ENCODE results near the gene AKR1C4. TPM values are rescaled to one million over a fixed set of nuclear protein-coding genes. Genes with fewer than 3 reads are reported as not detected.

AKR1C4 gene
- total and polyA plus RNA-seq, 2 donors (not counting 1 experiment from before 2014, with no cell fraction given) = not detected

GRCh38 chr10:5183923-5184322 is 12.7 kb upstream of the AKR1C4 start:
- H3K36me3 ChIP-seq (ENCODE audit: control insufficient read depth, insufficient read depth, low read length) = no peaks in the 10 kb centered on the region
- H3K9ac ChIP-seq (ENCODE audit: insufficient read depth, low read length) = no peak overlapping the region
- H2AFZ ChIP-seq (ENCODE audit: low read length) = no peak overlapping the region
- no peak overlapping the region for H3K27ac ChIP-seq (ENCODE audit: insufficient read depth, low read length)
- no peaks in the 10 kb centered on the region for H3K79me2 ChIP-seq (ENCODE audit: control insufficient read depth, insufficient read depth, low read length)
- no peaks in the 10 kb centered on the region for H3K27me3 ChIP-seq (ENCODE audit: control insufficient read depth, insufficient read depth, low read length)
- no peak overlapping the region for H3K4me3 ChIP-seq (replicated peaks in 1 of 4; ENCODE audit: control extremely low read depth in 1 of 4, insufficient read depth in 1 of 4, low read depth in 3 of 4, low read length in 4 of 4)
- no peak for DNase-seq (ENCODE audit: low read depth in 2 of 2)
- no peak overlapping the region for H3K4me2 ChIP-seq (ENCODE audit: extremely low read depth, insufficient read depth, low read length)
- no peaks in the 10 kb centered on the region for H3K9me3 ChIP-seq (ENCODE audit: control insufficient read depth, insufficient read depth, low read depth, low read length)
- no peaks in the 10 kb centered on the region for H4K20me1 ChIP-seq (ENCODE audit: control insufficient read depth, extremely low read depth, insufficient read depth, low read length)
- H3K4me1 ChIP-seq (ENCODE audit: control insufficient read depth, extremely low read depth, insufficient read depth, low read length) = no peaks in the 10 kb centered on the region
- TF ChIP-seq EZH2 (IDR thresholded peaks at IDR 0.05; ENCODE audit: low read length, missing control alignments) = no peak

GRCh38 chr10:5184987-5185775 is 11.5 kb upstream of the AKR1C4 start, which contains the start of gene AKR1C8:
AKR1C8 (minus strand) TSS chr10:5185150; CDS start chr10:5185104, 46 bp downstream.
- no peak within 1 kb of the TSS for H3K4me3 ChIP-seq (replicated peaks in 1 of 4; ENCODE audit: control extremely low read depth in 1 of 4, insufficient read depth in 1 of 4, low read depth in 3 of 4, low read length in 4 of 4)
- DNase-seq (ENCODE audit: low read depth in 2 of 2) = no peak

GRCh38 chr10:5187867-5188266 is 8.8 kb upstream of the AKR1C4 start:
- H3K27me3 ChIP-seq (ENCODE audit: control insufficient read depth, insufficient read depth, low read length) = no peaks in the 10 kb centered on the region
- H3K79me2 ChIP-seq (ENCODE audit: control insufficient read depth, insufficient read depth, low read length) = no peaks in the 10 kb centered on the region
- H3K9me3 ChIP-seq (ENCODE audit: control insufficient read depth, insufficient read depth, low read depth, low read length) = no peaks in the 10 kb centered on the region
- TF ChIP-seq EZH2 (IDR thresholded peaks at IDR 0.05; ENCODE audit: low read length, missing control alignments) = no peak
- no peak for TF ChIP-seq CTCF (conservative IDR thresholded peaks at IDR 0.05 in 1 of 2, IDR thresholded peaks at IDR 0.05 in 1 of 2; ENCODE audit: low read depth in 1 of 2, low read length in 2 of 2)
- no peak overlapping the region for H3K4me3 ChIP-seq (replicated peaks in 1 of 4; ENCODE audit: control extremely low read depth in 1 of 4, insufficient read depth in 1 of 4, low read depth in 3 of 4, low read length in 4 of 4)
- no peaks in the 10 kb centered on the region for H3K4me1 ChIP-seq (ENCODE audit: control insufficient read depth, extremely low read depth, insufficient read depth, low read length)
- no peak overlapping the region for H3K4me2 ChIP-seq (ENCODE audit: extremely low read depth, insufficient read depth, low read length)
- H3K9ac ChIP-seq (ENCODE audit: insufficient read depth, low read length) = no peak overlapping the region
- DNase-seq (ENCODE audit: low read depth in 2 of 2) = peak in 1 of 2 donors; percentile 0
- H4K20me1 ChIP-seq (ENCODE audit: control insufficient read depth, extremely low read depth, insufficient read depth, low read length) = no peaks in the 10 kb centered on the region
- no peaks in the 10 kb centered on the region for H3K36me3 ChIP-seq (ENCODE audit: control insufficient read depth, insufficient read depth, low read length)
- no peak overlapping the region for H2AFZ ChIP-seq (ENCODE audit: low read length)
- H3K27ac ChIP-seq (ENCODE audit: insufficient read depth, low read length) = no peak overlapping the region

More at GRCh38 chr10:5184987-5185775, 11.5 kb upstream of the AKR1C4 start, which contains the start of gene AKR1C8:
- Histone ChIP-seq H3K4me2 (ENCODE audit: extremely low read depth, insufficient read depth, low read length) (no peak within 1 kb of the TSS), H3K79me2 (ENCODE audit: control insufficient read depth, insufficient read depth, low read length) (no peaks in the 10 kb centered on the region), H2AFZ (ENCODE audit: low read length) (no peak within 1 kb of the TSS), H4K20me1 (ENCODE audit: control insufficient read depth, extremely low read depth, insufficient read depth, low read length) (no peaks in the 10 kb centered on the region), H3K27ac (ENCODE audit: insufficient read depth, low read length) (no peak within 1 kb of the TSS), H3K4me1 (ENCODE audit: control insufficient read depth, extremely low read depth, insufficient read depth, low read length) (no peaks in the 10 kb centered on the region), H3K36me3 (ENCODE audit: control insufficient read depth, insufficient read depth, low read length) (no peaks in the 10 kb centered on the region), H3K9ac (ENCODE audit: insufficient read depth, low read length) (no peak within 1 kb of the TSS), H3K9me3 (ENCODE audit: control insufficient read depth, insufficient read depth, low read depth, low read length) (no peaks in the 10 kb centered on the region), H3K27me3 (ENCODE audit: control insufficient read depth, insufficient read depth, low read length) (no peaks in the 10 kb centered on the region)
- TF ChIP-seq CTCF (conservative IDR thresholded peaks at IDR 0.05 in 1 of 2, IDR thresholded peaks at IDR 0.05 in 1 of 2; ENCODE audit: low read depth in 1 of 2, low read length in 2 of 2) = no peak
- TF ChIP-seq EZH2 (IDR thresholded peaks at IDR 0.05; ENCODE audit: low read length, missing control alignments) = no peak
